ENCODE data around the gene FABP1. TPM values are rescaled to one million over a fixed set of nuclear protein-coding genes. Genes with fewer than 3 reads are reported as not detected.

FABP1 gene
- polyA plus RNA-seq, 2 donors = 0.12 to 1.8 TPM

- WGBS, 2 donors = 14 to 30% methylated on average over 1 of the region's 1 CpG
- no peak overlapping the region for H3K27ac ChIP-seq (ENCODE audit: low read depth in 2 of 2, low read length in 1 of 2)
- H3K4me1 ChIP-seq (ENCODE audit: control insufficient read depth in 2 of 2, insufficient read depth in 2 of 2, low read length in 1 of 2) = peaks cover 0 to 2% of the 10 kb centered on the region in 2 donors
- no peak overlapping the region for H3K4me3 ChIP-seq (ENCODE audit: low read depth in 1 of 2, low read length in 2 of 2)
- H3K36me3 ChIP-seq (ENCODE audit: control insufficient read depth in 2 of 2, insufficient read depth in 2 of 2, low read length in 1 of 2) = no peaks in the 10 kb centered on the region
- no peaks in the 10 kb centered on the region for H3K27me3 ChIP-seq (ENCODE audit: control insufficient read depth in 1 of 2, insufficient read depth in 2 of 2, low read length in 2 of 2)
- no peaks in the 10 kb centered on the region for H3K9me3 ChIP-seq (ENCODE audit: control insufficient read depth in 2 of 2, insufficient read depth in 1 of 2, low read depth in 1 of 2, low read length in 1 of 2)
Measured at GRCh38 chr2:88127638-88127887, 299 bp downstream of the FABP1 start.

GRCh38 chr2:88126772-88127637 lies 857 bp downstream of the FABP1 start:
- Histone ChIP-seq H3K4me1 (ENCODE audit: control insufficient read depth in 2 of 2, insufficient read depth in 2 of 2, low read length in 1 of 2) (peaks cover 0 to 2% of the 10 kb centered on the region in 2 donors), H3K27ac (ENCODE audit: low read depth in 2 of 2, low read length in 1 of 2) (no peak overlapping the region), H3K9me3 (ENCODE audit: control insufficient read depth in 2 of 2, insufficient read depth in 1 of 2, low read depth in 1 of 2, low read length in 1 of 2) (no peaks in the 10 kb centered on the region), H3K27me3 (ENCODE audit: control insufficient read depth in 1 of 2, insufficient read depth in 2 of 2, low read length in 2 of 2) (no peaks in the 10 kb centered on the region), H3K4me3 (ENCODE audit: low read depth in 1 of 2, low read length in 2 of 2) (no peak overlapping the region), H3K36me3 (ENCODE audit: control insufficient read depth in 2 of 2, insufficient read depth in 2 of 2, low read length in 1 of 2) (no peaks in the 10 kb centered on the region)
- 86 to 87% methylated on average over 3 of the region's 3 CpGs for WGBS, 2 donors

- 80 to 84% methylated on average over 11 of the region's 11 CpGs for WGBS, 2 donors
- H3K4me1 ChIP-seq (ENCODE audit: control insufficient read depth in 2 of 2, insufficient read depth in 2 of 2, low read length in 1 of 2) = peaks cover 0 to 2% of the 10 kb centered on the region in 2 donors
- H3K36me3 ChIP-seq (ENCODE audit: control insufficient read depth in 2 of 2, insufficient read depth in 2 of 2, low read length in 1 of 2) = no peaks in the 10 kb centered on the region
- H3K4me3 ChIP-seq (ENCODE audit: low read depth in 1 of 2, low read length in 2 of 2) = no peak overlapping the region
- H3K9me3 ChIP-seq (ENCODE audit: control insufficient read depth in 2 of 2, insufficient read depth in 1 of 2, low read depth in 1 of 2, low read length in 1 of 2) = no peaks in the 10 kb centered on the region
- H3K27ac ChIP-seq (ENCODE audit: low read depth in 2 of 2, low read length in 1 of 2) = no peak overlapping the region
- H3K27me3 ChIP-seq (ENCODE audit: control insufficient read depth in 1 of 2, insufficient read depth in 2 of 2, low read length in 2 of 2) = no peaks in the 10 kb centered on the region
Measured at GRCh38 chr2:88125924-88126771, 1.7 kb downstream of the FABP1 start.

GRCh38 chr2:88125344-88125923 lies 2.4 kb downstream of the FABP1 start:
- no peaks in the 10 kb centered on the region for H3K9me3 ChIP-seq (ENCODE audit: control insufficient read depth in 2 of 2, insufficient read depth in 1 of 2, low read depth in 1 of 2, low read length in 1 of 2)
- no peak overlapping the region for H3K4me3 ChIP-seq (ENCODE audit: low read depth in 1 of 2, low read length in 2 of 2)
- no peak overlapping the region for H3K27ac ChIP-seq (ENCODE audit: low read depth in 2 of 2, low read length in 1 of 2)
- no peaks in the 10 kb centered on the region for H3K36me3 ChIP-seq (ENCODE audit: control insufficient read depth in 2 of 2, insufficient read depth in 2 of 2, low read length in 1 of 2)
- peaks cover 0 to 2% of the 10 kb centered on the region in 2 donors for H3K4me1 ChIP-seq (ENCODE audit: control insufficient read depth in 2 of 2, insufficient read depth in 2 of 2, low read length in 1 of 2)
- 50 to 70% methylated on average over 3 of the region's 3 CpGs for WGBS, 2 donors
- no peaks in the 10 kb centered on the region for H3K27me3 ChIP-seq (ENCODE audit: control insufficient read depth in 1 of 2, insufficient read depth in 2 of 2, low read length in 2 of 2)

GRCh38 chr2:88123975-88124917 lies 3.6 kb downstream of the FABP1 start:
- no peaks in the 10 kb centered on the region for H3K9me3 ChIP-seq (ENCODE audit: control insufficient read depth in 2 of 2, insufficient read depth in 1 of 2, low read depth in 1 of 2, low read length in 1 of 2)
- H3K4me1 ChIP-seq (ENCODE audit: control insufficient read depth in 2 of 2, insufficient read depth in 2 of 2, low read length in 1 of 2) = peaks cover 0 to 2% of the 10 kb centered on the region in 2 donors
- H3K27me3 ChIP-seq (ENCODE audit: control insufficient read depth in 1 of 2, insufficient read depth in 2 of 2, low read length in 2 of 2) = no peaks in the 10 kb centered on the region
- no peak overlapping the region for H3K4me3 ChIP-seq (ENCODE audit: low read depth in 1 of 2, low read length in 2 of 2)
- 83 to 88% methylated on average over 9 of the region's 9 CpGs for WGBS, 2 donors
- H3K27ac ChIP-seq (ENCODE audit: low read depth in 2 of 2, low read length in 1 of 2) = no peak overlapping the region
- H3K36me3 ChIP-seq (ENCODE audit: control insufficient read depth in 2 of 2, insufficient read depth in 2 of 2, low read length in 1 of 2) = no peaks in the 10 kb centered on the region

GRCh38 chr2:88123164-88123974 lies 4.5 kb downstream of the FABP1 start:
- Histone ChIP-seq H3K27me3 (ENCODE audit: control insufficient read depth in 1 of 2, insufficient read depth in 2 of 2, low read length in 2 of 2) (no peaks in the 10 kb centered on the region), H3K4me3 (ENCODE audit: low read depth in 1 of 2, low read length in 2 of 2) (no peak overlapping the region), H3K36me3 (ENCODE audit: control insufficient read depth in 2 of 2, insufficient read depth in 2 of 2, low read length in 1 of 2) (no peaks in the 10 kb centered on the region), H3K27ac (ENCODE audit: low read depth in 2 of 2, low read length in 1 of 2) (no peak overlapping the region), H3K4me1 (ENCODE audit: control insufficient read depth in 2 of 2, insufficient read depth in 2 of 2, low read length in 1 of 2) (peaks cover 0 to 2% of the 10 kb centered on the region in 2 donors), H3K9me3 (ENCODE audit: control insufficient read depth in 2 of 2, insufficient read depth in 1 of 2, low read depth in 1 of 2, low read length in 1 of 2) (no peaks in the 10 kb centered on the region)
- WGBS, 2 donors = 56 to 66% methylated on average over 5 of the region's 5 CpGs

GRCh38 chr2:88122141-88122884 lies 5.5 kb downstream of the FABP1 start:
- Histone ChIP-seq H3K4me3 (ENCODE audit: low read depth in 1 of 2, low read length in 2 of 2) (no peak overlapping the region), H3K36me3 (ENCODE audit: control insufficient read depth in 2 of 2, insufficient read depth in 2 of 2, low read length in 1 of 2) (no peaks in the 10 kb centered on the region), H3K27me3 (ENCODE audit: control insufficient read depth in 1 of 2, insufficient read depth in 2 of 2, low read length in 2 of 2) (no peaks in the 10 kb centered on the region), H3K9me3 (ENCODE audit: control insufficient read depth in 2 of 2, insufficient read depth in 1 of 2, low read depth in 1 of 2, low read length in 1 of 2) (no peaks in the 10 kb centered on the region), H3K27ac (ENCODE audit: low read depth in 2 of 2, low read length in 1 of 2) (no peak overlapping the region), H3K4me1 (ENCODE audit: control insufficient read depth in 2 of 2, insufficient read depth in 2 of 2, low read length in 1 of 2) (peaks cover 0 to 2% of the 10 kb centered on the region in 2 donors)
- 65 to 77% methylated on average over 8 of the region's 8 CpGs for WGBS, 2 donors

- no peaks in the 10 kb centered on the region for H3K27me3 ChIP-seq (ENCODE audit: control insufficient read depth in 1 of 2, insufficient read depth in 2 of 2, low read length in 2 of 2)
- H3K9me3 ChIP-seq (ENCODE audit: control insufficient read depth in 2 of 2, insufficient read depth in 1 of 2, low read depth in 1 of 2, low read length in 1 of 2) = no peaks in the 10 kb centered on the region
- H3K4me3 ChIP-seq (ENCODE audit: low read depth in 1 of 2, low read length in 2 of 2) = no peak overlapping the region
- H3K36me3 ChIP-seq (ENCODE audit: control insufficient read depth in 2 of 2, insufficient read depth in 2 of 2, low read length in 1 of 2) = no peaks in the 10 kb centered on the region
- no peak overlapping the region for H3K27ac ChIP-seq (ENCODE audit: low read depth in 2 of 2, low read length in 1 of 2)
- WGBS, 2 donors = 90 to 94% methylated on average over 4 of the region's 4 CpGs
- peaks cover 0 to 2% of the 10 kb centered on the region in 2 donors for H3K4me1 ChIP-seq (ENCODE audit: control insufficient read depth in 2 of 2, insufficient read depth in 2 of 2, low read length in 1 of 2)
Measured at GRCh38 chr2:88121678-88122077, 6.2 kb downstream of the FABP1 start.
